G401.6 (cell line): ENCODE results near the gene TTC28.
"Not testable (repeated sequence)": the region's sequence is repeated elsewhere in the genome, so short reads cannot be mapped to it uniquely, and the experiment has no call there.

Experiments used
- FAIRE-seq: peaks from 2 replicates; lab custom pipeline; 2012; peaks lifted over from hg19 to GRCh38; lab: Jason Lieb, UNC

TTC28 gene

GRCh38 chr22:28096161-28096560, 583.5 kb downstream of the TTC28 start:
- no peak for FAIRE-seq

- FAIRE-seq: no peak
Measured at GRCh38 chr22:28095316-28096095, 584.1 kb downstream of the TTC28 start.

GRCh38 chr22:28094771-28095170, 584.9 kb downstream of the TTC28 start:
- FAIRE-seq: no peak

- no peak for FAIRE-seq
Measured at GRCh38 chr22:28093711-28094110, 585.9 kb downstream of the TTC28 start.

DNA sequence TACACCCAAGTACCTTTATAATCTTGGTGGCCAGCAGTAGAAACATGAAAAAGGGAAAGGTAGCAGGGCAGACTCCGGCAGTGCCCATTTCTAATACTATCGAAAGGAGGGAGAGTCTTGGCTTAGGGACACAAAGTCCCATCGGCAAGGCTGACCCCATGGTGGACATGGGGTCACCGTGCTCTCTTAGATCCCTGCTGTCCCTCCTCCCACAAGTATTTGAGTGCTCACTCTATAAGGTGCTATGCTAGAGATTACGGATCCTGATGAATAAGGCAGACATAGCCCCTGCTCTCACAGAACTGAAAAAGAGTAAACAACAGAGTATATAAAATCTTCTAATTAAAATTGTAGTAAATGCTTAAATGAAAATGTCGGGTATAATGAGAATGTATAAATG, 588.2 kb downstream of the TTC28 start:
- no peak for FAIRE-seq

DNA sequence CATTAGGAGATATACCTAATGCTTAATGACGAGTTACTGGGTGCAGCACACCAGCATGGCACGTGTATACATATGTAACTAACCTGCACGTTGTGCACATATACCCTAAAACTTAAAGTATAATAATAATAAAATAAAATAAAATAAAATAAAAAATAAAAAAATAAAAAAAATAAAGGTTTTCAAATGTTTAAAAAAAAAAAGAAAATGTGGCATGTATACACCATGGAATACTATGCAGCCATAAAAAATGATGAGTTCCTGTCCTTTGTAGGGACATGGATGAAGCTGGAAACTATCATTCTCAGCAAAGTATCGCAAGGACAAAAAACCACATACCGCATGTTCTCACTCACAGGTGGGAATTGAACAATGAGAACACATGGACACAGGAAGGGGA, 590.1 kb downstream of the TTC28 start:
- not testable (repeated sequence) for FAIRE-seq

DNA sequence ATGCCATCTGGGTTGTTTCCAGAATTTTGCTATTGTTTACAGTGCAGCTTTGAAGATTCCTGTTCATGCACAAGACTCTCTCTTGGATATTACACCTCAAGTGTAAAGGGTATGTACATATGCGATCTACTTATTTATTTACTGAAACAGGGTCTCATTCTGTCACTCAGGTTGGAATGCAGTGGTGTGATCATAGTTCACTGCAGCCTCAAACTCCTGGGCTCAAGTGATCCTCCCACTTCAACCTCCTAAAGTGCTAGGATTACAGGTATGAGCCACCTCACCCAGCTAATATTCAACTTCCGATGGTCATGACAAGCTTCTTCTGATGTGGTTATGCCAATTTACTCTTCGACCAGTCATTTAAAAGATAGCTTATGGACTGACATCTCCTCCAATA, 602.5 kb downstream of the TTC28 start:
- FAIRE-seq: no peak

DNA sequence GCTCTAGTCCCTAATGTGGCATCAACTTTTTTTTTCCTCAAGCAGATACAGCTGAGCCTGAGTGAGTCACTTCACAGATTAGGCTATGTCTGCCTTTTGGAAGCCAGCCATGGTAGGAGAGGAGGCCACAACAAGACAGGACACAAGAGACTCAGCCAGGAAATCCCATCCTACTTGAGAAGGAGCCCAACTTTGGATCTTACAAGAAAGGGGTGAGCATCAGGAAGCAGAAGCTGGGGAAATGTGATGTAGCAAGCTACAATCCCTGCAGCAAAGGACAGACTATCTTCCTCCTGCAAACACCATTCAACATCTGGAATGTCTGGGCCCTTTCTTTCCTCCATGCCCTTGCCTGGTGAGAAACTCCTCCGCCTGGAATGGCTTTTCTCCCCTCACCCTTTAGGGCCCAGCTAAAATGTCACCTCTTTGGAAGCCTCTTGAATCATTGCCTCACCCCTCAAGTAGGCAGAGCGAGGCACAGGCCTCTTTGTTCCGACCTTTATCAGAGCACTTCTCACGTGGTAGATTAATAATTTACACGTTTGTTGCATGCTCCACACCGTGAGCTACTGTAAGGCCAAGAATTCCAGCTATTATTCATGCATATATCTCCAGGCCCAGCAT, 604.2 kb downstream of the TTC28 start:
- FAIRE-seq: no peak

GRCh38 chr22:28074526-28074925, 605.1 kb downstream of the TTC28 start:
- FAIRE-seq: no peak

DNA sequence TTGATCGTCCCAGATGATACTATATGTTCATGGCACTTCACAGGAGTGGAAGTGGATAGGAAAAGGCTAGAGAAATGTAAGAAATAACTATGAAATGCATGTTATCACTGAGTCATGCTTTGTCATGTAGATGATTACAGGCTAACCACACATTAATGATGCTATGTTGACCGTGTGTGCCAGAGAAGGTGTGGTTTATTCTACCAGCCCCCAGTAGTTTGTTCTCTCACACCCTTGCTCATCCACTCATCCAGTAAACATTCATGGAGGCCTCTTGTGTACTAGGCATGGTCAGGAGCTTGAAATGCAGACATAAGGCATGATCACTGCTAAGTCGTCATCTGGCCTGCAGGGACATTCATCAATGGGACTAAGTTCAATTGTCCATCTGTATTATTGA, 607.6 kb downstream of the TTC28 start:
- no peak for FAIRE-seq

GRCh38 chr22:28068826-28069225, 610.8 kb downstream of the TTC28 start:
- no peak for FAIRE-seq

DNA sequence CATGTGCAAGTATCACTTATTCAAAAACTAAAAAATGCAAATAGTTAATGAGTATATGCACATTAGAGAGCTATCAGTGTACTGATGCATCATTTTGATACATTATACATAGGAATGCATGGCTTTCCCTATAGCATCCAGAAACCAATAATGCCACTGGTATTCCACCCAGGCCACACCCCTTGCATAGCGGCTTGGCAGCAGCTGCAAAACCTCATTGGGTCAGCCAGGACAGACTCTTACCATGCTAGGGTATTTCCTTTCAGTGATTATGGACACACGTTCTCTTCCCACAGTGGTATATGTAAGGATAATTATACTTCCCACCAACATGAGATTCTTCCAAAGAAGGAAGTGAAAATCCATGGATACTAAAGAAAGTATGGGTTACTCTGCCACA, 614.7 kb downstream of the TTC28 start:
- no peak for FAIRE-seq

- no peak for FAIRE-seq
Measured at GRCh38 chr22:28063656-28064055, 616.0 kb downstream of the TTC28 start.

GRCh38 chr22:28060594-28060993, 619.0 kb downstream of the TTC28 start:
- FAIRE-seq: not testable (repeated sequence)

GRCh38 chr22:28058036-28058435, 621.6 kb downstream of the TTC28 start:
- no peak for FAIRE-seq

GRCh38 chr22:28054819-28055208, 624.8 kb downstream of the TTC28 start:
- no peak for FAIRE-seq

GRCh38 chr22:28053896-28054818, 625.5 kb downstream of the TTC28 start:
- FAIRE-seq: no peak

DNA sequence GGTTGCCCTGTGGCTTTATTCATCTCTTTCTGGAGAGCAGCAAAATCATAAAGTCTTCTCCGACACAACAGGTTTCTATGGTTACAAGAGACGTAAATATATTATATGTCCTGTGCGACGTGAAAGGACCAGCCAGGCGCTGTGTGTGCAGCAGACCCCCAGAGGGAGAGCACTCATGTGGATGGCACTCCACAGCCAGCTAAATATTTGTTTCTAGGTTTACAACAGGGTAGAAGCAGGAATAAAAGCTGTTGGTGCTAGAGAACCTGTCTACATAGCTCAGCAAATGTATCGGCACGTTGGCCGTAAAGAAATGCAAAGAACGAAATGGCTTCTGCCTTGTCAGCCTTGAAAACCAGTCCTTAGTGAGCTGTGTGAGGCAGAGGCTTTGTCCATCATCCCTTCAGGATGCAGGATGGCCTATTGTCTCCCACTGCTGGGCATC, 626.8 kb downstream of the TTC28 start:
- no peak for FAIRE-seq

DNA sequence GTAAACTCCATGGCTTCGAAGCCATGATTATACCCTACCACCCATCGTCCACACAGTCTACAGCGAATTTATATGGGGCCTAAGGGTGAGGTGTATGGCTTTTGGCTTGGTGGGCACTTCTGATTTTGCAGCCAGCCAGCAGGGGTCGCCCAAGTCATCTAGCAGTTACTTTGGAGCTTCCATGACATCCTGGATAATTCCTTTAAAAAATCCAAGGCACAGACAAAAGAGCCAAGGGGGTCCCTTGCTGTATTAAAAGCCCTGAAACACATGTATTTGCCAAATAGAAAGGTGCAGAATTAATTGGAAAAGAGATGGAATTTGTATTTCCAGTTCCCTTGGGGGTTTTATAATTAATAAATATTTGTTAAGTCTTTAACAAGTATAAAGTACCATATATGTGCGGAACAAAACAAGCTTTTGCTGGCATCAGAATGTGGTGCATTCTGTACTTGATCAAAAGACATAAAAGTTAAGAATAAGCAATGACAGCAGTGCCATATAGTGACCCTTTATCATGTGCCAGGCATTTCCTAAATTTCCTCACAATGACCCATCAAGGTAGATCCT, 627.8 kb downstream of the TTC28 start:
- FAIRE-seq: peak; percentile 54

DNA sequence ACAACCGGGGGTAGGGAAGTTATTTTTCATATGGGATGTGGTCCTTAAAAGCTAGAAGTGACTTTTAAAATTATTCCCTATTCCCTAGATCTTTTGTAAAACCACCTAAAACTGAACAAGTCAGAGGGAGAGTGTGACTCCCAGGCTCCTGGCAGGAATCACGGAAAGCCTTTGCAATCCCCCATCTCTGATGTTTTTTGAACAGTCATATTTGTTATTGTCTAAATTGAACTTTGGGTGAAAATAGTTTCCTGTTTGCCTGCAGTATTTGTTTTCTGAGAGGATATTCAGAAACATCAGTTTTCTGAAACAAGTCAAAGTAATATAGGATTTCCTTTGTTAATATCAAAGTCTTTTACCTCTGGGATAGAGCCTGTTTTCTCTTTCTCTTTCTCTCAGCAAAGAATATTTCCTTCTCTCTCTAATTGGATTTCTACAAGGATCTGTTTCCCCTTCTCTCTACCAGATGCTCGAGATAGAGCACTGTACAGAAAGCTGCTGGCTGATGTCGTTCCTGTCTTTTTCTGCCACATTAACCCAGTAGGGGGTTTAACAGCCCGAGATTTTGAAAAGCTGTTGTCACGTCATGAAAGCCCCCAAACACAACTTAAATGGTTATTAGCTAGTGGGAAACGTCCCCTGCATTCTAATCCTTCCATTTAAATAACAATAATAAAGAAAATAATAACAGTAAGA, 628.4 kb downstream of the TTC28 start:
- no peak for FAIRE-seq

DNA sequence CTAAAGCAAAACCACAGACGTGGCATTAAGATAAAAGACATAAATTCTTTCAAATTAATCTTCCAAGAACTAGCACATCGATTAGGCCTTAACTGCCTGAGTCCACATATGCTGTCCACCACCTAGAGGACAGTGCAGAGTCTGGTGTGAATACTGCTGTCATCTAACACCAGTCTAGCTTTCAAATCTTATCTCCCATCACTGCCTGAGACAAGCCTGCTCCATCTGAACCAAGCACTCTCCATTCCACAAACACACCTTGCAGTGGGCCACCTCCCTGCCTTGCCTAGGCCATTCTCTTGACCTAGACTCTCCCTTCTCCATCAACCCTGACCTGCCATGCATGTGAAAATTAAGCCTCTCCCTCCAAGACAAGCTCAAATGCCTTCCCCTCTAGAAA, 631.1 kb downstream of the TTC28 start:
- FAIRE-seq: no peak

GRCh38 chr22:28047740-28048139, 631.9 kb downstream of the TTC28 start:
- no peak for FAIRE-seq
